Fibroblast of lung (primary cell): ENCODE measurements around the gene RFXANK.

Source experiments
- EZH2 ChIP-seq: IDR thresholded peaks from 2 replicates; pipeline ENCODE4 v1.5.1; 2012; ENCODE audit warnings: low read length, control low read depth, mild to moderate bottlenecking; ENCODE audit errors: missing control alignments
- TF ChIP-seq, protein P1 (sequence below), 2 donors: IDR thresholded peaks in 1 of 2; conservative IDR thresholded peaks in 1 of 2; 1 replicate in 1 of 2; 2 replicates in 1 of 2; pipeline ENCODE4 v1.5.1; 2011 to 2012; ENCODE audit warnings: low read length in 2 of 2, control low read depth in 1 of 2, inconsistent platforms in 1 of 2, low read depth in 1 of 2, mild to moderate bottlenecking in 1 of 2

DNA sequence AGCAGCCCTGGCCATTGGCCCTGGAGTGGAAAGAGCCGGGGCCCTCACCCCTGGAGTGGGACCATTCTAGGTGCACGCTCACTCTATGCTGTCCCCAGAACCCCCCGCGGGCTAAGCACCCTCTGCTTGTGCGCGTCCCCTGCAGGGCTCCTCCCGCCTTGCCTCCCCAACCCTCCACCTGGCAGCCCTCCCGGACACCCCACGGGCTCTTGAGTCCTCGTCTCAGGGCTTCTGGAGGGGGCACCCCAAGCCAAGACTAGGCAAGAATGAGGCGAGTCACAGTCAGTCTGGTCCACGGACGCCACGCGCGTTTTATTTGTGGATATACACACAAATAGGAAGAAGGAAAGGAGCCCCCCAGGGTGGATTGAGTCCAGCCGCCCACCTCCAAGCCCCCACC, 46.8 kb upstream of the RFXANK start:
- TF ChIP-seq, protein P1, sequence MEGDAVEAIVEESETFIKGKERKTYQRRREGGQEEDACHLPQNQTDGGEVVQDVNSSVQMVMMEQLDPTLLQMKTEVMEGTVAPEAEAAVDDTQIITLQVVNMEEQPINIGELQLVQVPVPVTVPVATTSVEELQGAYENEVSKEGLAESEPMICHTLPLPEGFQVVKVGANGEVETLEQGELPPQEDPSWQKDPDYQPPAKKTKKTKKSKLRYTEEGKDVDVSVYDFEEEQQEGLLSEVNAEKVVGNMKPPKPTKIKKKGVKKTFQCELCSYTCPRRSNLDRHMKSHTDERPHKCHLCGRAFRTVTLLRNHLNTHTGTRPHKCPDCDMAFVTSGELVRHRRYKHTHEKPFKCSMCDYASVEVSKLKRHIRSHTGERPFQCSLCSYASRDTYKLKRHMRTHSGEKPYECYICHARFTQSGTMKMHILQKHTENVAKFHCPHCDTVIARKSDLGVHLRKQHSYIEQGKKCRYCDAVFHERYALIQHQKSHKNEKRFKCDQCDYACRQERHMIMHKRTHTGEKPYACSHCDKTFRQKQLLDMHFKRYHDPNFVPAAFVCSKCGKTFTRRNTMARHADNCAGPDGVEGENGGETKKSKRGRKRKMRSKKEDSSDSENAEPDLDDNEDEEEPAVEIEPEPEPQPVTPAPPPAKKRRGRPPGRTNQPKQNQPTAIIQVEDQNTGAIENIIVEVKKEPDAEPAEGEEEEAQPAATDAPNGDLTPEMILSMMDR (conservative IDR thresholded peaks at IDR 0.05 in 1 of 2, IDR thresholded peaks at IDR 0.05 in 1 of 2; ENCODE audit: low read depth in 1 of 2, low read length in 2 of 2) = no peak
- TF ChIP-seq EZH2 = no peak
